GM18526 (cell line): Measurements from ENCODE around the gene CCDC7.

ENCODE experiments used
- POLR2A ChIP-seq: IDR thresholded peaks from 3 replicates; pipeline ENCODE4 v1.6.1; 2011; ENCODE audit not compliant: insufficient read length; ENCODE audit errors: extremely low read depth

The CCDC7 gene

GRCh38 chr10:32893916-32894664 lies 448.1 kb downstream of the CCDC7 start:
- TF ChIP-seq POLR2A = no peak

- no peak for TF ChIP-seq POLR2A
Observed at GRCh38 chr10:32901815-32902214, 455.9 kb downstream of the CCDC7 start.

- no peak for TF ChIP-seq POLR2A
Observed at GRCh38 chr10:32905466-32905865, 459.5 kb downstream of the CCDC7 start.

- TF ChIP-seq POLR2A = no peak
Observed at GRCh38 chr10:32906595-32906994, 460.7 kb downstream of the CCDC7 start.

GRCh38 chr10:32909456-32909855 lies 463.5 kb downstream of the CCDC7 start:
- no peak for TF ChIP-seq POLR2A

GRCh38 chr10:32911285-32912016 lies 465.5 kb downstream of the CCDC7 start:
- no peak for TF ChIP-seq POLR2A

- TF ChIP-seq POLR2A = no peak
Observed at GRCh38 chr10:32922170-32922569, 476.2 kb downstream of the CCDC7 start.

GRCh38 chr10:32923134-32923533 lies 477.2 kb downstream of the CCDC7 start:
- no peak for TF ChIP-seq POLR2A

GRCh38 chr10:32923849-32924248 lies 477.9 kb downstream of the CCDC7 start:
- TF ChIP-seq POLR2A = no peak
